K562 (cell line): ENCODE results near the gene TOMM22. TPM values are rescaled to one million over a fixed set of nuclear protein-coding genes. Genes with fewer than 3 reads are reported as not detected.

ENCODE experiments used
- ATF2 ChIP-seq: sonication (generic); formaldehyde crosslinking; IDR thresholded peaks from 2 replicates; pipeline ENCODE4 v1.8.1; 2022; ENCODE audit warnings: missing genetic modification reagents
- E2F6 ChIP-seq, 2 experiments: IDR thresholded peaks; 2 replicates each; pipeline ENCODE4 v1.6.1; 2011; ENCODE audit warnings: borderline replicate concordance in 1 of 2, control low read depth in 1 of 2, low read depth in 1 of 2, low read length in 1 of 2, mild to moderate bottlenecking in 1 of 2, mixed read lengths in 1 of 2, moderate library complexity in 1 of 2; ENCODE audit not compliant: insufficient read depth in 1 of 2, insufficient read length in 1 of 2, poor library complexity in 1 of 2, severe bottlenecking in 1 of 2; ENCODE audit errors: extremely low read depth in 1 of 2
- ELF4 ChIP-seq: fragments of 450-650 bp; formaldehyde crosslinking; IDR thresholded peaks from 2 replicates; pipeline ENCODE4 v1.4.0; 2022; ENCODE audit warnings: missing genetic modification characterization
- FOXA3 ChIP-seq, 2 experiments: fragments of 450-650 bp in 1 of 2; sonication (generic) in 1 of 2; formaldehyde crosslinking; IDR thresholded peaks in 1 of 2; conservative IDR thresholded peaks in 1 of 2; 2 replicates each; pipeline versions ENCODE4 v1.4.0 to v1.8.0; 2020 to 2022; ENCODE audit warnings: mild to moderate bottlenecking in 2 of 2, missing genetic modification reagents in 1 of 2
- FOXK1 ChIP-seq: sonication (generic); formaldehyde crosslinking; IDR thresholded peaks from 2 replicates; pipeline ENCODE4 v1.8.0; 2022; ENCODE audit warnings: missing genetic modification reagents, mild to moderate bottlenecking, borderline replicate concordance
- MGA ChIP-seq: fragments of 450-650 bp; IDR thresholded peaks from 2 replicates; pipeline ENCODE4 v1.6.1; 2016; ENCODE audit warnings: mild to moderate bottlenecking, moderate library complexity
- NFRKB ChIP-seq: fragments of 450-650 bp; IDR thresholded peaks from 2 replicates; pipeline ENCODE4 v1.6.1; 2016; ENCODE audit warnings: low read depth
- SMAD4 ChIP-seq: fragments of 250-450 bp; sonication (Bioruptor Pico); conservative IDR thresholded peaks from 2 replicates; pipeline ENCODE4 v1.8.0; 2021; ENCODE audit warnings: inconsistent platforms, mild to moderate bottlenecking, moderate library complexity
- ZBTB26 ChIP-seq: fragments of 450-650 bp; formaldehyde crosslinking; IDR thresholded peaks from 2 replicates; pipeline ENCODE4 v1.4.0; 2022; ENCODE audit warnings: missing genetic modification characterization
- polyA plus RNA-seq, 8 experiments: library from polyadenylated mRNA; depleted of rRNA in 4 of 8; stranded (reverse) in 5 of 8; unstranded in 3 of 8; fragments of >200 nt; fragmentation: Nextera tagmentation in 2 of 8; fragmentation: Illumina TruSeq in 1 of 8; extraction: Ambion mirVana in 2 of 8; extraction: Trizol in 1 of 8; gene quantifications; 2 replicates each; pipeline versions ENCODE4 v1.2.1 to v1.2.3, GENCODE V29; 2011 to 2014; ENCODE audit warnings: inconsistent platforms in 1 of 8, missing spikeins in 1 of 8
- total RNA-seq, 7 experiments: library from RNA; depleted of rRNA in 6 of 7; stranded (reverse); fragments of >200 nt in 6 of 7; fragmentation: Illumina TruSeq in 2 of 7; extraction: Trizol in 2 of 7; gene quantifications; 2 replicates each; pipeline versions ENCODE4 v1.2.1 to v1.2.3, GENCODE V29; 2011 to 2021; ENCODE audit warnings: low replicate concordance in 1 of 7

TOMM22 gene
- total and polyA plus RNA-seq, 9 of the 15 experiments (the other 6 are each of a cell fraction or from before 2014, with no cell fraction given) = 25.8 to 108 (median 73.8) TPM

GRCh38 chr22:38705235-38706100 is 23.7 kb downstream of the TOMM22 start, which contains the start of gene GTPBP1 (continued):
- TF ChIP-seq MGA (peak; percentile 84), FOXA3 (CRISPR knock-in tag; conservative IDR thresholded peaks at IDR 0.05 in 1 of 2, IDR thresholded peaks at IDR 0.05 in 1 of 2) (no peak), NFRKB (peak; percentile 74), E2F6 (IDR thresholded peaks at IDR 0.05; ENCODE audit: borderline replicate concordance in 1 of 2, extremely low read depth in 1 of 2, insufficient read depth in 1 of 2, insufficient read length in 1 of 2, low read depth in 1 of 2, low read length in 1 of 2, poor library complexity in 1 of 2, severe bottlenecking in 1 of 2) (peak; percentile 88 to 93), ATF2 (CRISPR knock-in tag) (no peak), ZBTB26 (no peak), SMAD4 (CRISPR knock-in tag) (0 out of 2 replicates have a peak, but pooled peaks have one; percentile 15), FOXK1 (CRISPR knock-in tag) (0 out of 2 replicates have a peak, but pooled peaks have one; percentile 69), ELF4 (CRISPR knock-in tag) (no peak)
